Ectodermal cell (in vitro differentiated cells): ENCODE data around the gene MYBL2.
A peak's percentile ranks its signal among the peaks of the same experiment; 100 is the strongest.

Source experiments
- H3K27ac ChIP-seq: 2 replicates; pipeline ENCODE4 v1.7.0; 2013; ENCODE audit warnings: mild to moderate bottlenecking, low read depth, low read length; ENCODE audit not compliant: insufficient read depth, poor library complexity, severe bottlenecking
- H3K27me3 ChIP-seq: 2 replicates; pipeline ENCODE4 v1.7.0; 2013; ENCODE audit warnings: mild to moderate bottlenecking, low read length; ENCODE audit not compliant: insufficient read depth, control insufficient read depth, poor library complexity, severe bottlenecking
- H3K36me3 ChIP-seq: one replicate; pipeline ENCODE4 v1.7.0; 2013; ENCODE audit warnings: low read length; ENCODE audit not compliant: control insufficient read depth, insufficient read depth
- H3K4me1 ChIP-seq: one replicate; pipeline ENCODE4 v1.7.0; 2013; ENCODE audit warnings: low read length; ENCODE audit not compliant: control insufficient read depth, insufficient read depth
- H3K4me3 ChIP-seq: 2 replicates; pipeline ENCODE4 v1.7.0; 2013; ENCODE audit warnings: low read depth, low read length, control low read depth; ENCODE audit not compliant: insufficient read depth
- H3K9me3 ChIP-seq: 2 replicates; pipeline ENCODE4 v1.7.0; 2013; ENCODE audit warnings: mild to moderate bottlenecking, low read length, moderate library complexity; ENCODE audit not compliant: control insufficient read depth
- WGBS, 2 experiments: methylation state at CpG; one replicate each; pipeline ENCODE4 v1.1.7; 2013; ENCODE audit warnings: missing lambda C conversion rate in 2 of 2; 5-methylcytosine and 5-hydroxymethylcytosine counted together

The MYBL2 gene

DNA sequence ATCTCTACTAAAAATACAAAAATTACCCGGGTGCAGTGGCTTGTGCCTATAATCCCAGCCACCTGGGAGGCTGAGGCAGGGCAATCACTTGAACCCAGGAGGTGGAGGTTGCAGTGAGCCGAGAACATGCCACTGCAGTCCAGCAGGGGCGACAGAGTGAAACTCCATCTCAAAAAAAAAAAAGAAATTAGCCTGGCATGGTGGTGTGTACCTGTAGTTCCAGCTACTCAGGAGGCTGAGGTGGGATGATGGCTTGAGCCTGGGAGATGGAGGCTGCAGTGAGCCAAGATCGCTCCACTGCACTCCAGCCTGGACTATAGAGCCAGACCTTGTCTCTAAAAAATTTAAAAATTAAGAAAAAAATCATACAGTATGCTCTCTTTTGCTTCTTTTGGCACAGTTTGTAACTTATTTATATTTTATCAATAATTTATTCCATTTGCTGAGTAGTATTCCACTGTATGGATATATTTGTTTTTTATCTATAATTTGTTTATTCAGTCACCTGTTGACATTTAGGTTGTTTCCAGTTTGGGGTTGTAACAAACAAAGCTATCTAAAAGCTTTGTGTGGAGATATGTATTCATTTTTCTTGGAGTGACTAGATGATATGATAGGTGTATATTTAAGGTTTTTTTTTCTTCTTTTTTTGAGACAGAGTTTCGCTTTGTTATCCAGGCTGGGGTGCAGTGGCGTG is 8.0 kb upstream of the MYBL2 start:
- 80 to 82% methylated on average over 6 of the region's 6 CpGs for WGBS, 2 experiments
- no peaks in the 10 kb centered on the region for H3K27me3 ChIP-seq
- no peaks in the 10 kb centered on the region for H3K4me1 ChIP-seq
- H3K27ac ChIP-seq, result no peak overlapping the region
- no peak overlapping the region for H3K4me3 ChIP-seq
- no peaks in the 10 kb centered on the region for H3K36me3 ChIP-seq
- H3K9me3 ChIP-seq, result no peaks in the 10 kb centered on the region

DNA sequence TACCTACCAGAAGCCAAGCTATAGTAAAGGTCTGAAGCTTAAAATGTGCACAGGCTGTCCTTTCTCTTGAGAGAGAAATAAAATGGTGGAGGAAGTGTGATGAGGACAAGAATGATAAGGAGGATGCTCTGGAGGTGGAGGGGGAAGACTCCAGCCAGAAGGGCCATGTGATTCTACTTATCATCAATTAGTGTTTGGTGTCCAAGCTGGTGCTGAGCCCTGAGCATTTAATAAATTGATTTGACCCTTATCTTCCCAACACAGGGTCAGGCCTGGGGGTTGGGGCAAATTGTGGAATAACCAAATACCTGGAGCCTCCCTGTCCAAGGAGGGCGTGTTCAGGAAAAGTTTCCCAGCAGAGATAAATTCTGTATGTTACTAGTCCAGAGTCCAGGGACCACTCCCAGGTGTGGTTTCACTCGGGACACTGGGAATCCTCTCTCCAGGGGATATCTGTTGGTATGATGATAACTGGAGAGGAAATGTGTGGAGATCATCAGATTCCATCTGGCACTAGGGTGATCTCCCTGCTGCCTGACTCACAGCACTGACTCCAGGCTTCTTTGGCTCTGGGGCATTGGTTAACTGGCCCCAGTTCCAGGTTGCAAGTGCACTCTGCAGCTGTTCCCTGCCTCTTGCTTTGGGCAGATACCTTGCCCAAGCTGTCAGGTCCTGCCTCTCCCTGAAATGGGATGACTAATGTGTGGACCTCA is 3.8 kb upstream of the MYBL2 start:
- Histone ChIP-seq H3K4me1 (no peaks in the 10 kb centered on the region), H3K27me3 (peaks cover 19% of the 10 kb centered on the region), H3K9me3 (no peaks in the 10 kb centered on the region), H3K27ac (no peak overlapping the region), H3K4me3 (no peak overlapping the region), H3K36me3 (no peaks in the 10 kb centered on the region)
- 83 to 85% methylated on average over 2 of the region's 2 CpGs for WGBS, 2 experiments

DNA sequence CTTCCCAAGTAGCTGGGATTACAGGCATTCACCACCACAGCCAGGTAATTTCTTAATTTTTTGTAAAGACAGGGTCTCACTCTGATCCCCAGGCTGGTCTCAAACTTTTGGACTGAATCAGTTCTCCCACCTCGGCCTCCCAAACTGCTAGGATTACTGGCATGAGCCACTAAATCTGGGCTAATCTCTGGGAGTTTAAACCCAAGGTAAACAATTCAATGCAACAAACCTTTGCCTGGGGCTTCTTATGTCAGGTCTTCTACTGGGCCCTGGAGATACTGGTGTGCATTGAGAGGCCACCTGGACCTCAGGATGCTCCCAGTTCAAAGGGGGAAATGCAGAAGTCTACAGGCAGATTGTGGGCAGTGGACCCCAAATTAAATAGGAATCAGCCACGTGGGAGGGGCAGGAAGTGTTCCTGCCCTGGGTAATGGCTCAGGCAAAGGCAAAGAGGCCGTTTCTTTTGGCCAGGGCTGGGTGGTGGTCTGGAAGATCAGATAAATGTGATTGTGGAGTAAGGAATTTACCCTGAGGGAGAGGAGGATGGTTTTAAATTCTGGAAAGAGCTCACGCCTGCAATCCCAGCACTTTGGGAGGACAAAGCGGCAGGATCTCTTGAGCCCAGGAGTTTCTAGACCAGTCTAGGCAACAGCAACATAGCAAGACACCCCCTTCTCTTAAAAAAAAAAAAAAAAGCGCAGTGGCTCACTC is 1.3 kb upstream of the MYBL2 start:
- Histone ChIP-seq H3K9me3 (no peaks in the 10 kb centered on the region), H3K27ac (no peak overlapping the region), H3K4me3 (no peak overlapping the region), H3K36me3 (no peaks in the 10 kb centered on the region), H3K27me3 (peaks cover 19% of the 10 kb centered on the region), H3K4me1 (no peaks in the 10 kb centered on the region)
- 73 to 79% methylated on average over 5 to 6 of the region's 6 CpGs for WGBS, 2 experiments

DNA sequence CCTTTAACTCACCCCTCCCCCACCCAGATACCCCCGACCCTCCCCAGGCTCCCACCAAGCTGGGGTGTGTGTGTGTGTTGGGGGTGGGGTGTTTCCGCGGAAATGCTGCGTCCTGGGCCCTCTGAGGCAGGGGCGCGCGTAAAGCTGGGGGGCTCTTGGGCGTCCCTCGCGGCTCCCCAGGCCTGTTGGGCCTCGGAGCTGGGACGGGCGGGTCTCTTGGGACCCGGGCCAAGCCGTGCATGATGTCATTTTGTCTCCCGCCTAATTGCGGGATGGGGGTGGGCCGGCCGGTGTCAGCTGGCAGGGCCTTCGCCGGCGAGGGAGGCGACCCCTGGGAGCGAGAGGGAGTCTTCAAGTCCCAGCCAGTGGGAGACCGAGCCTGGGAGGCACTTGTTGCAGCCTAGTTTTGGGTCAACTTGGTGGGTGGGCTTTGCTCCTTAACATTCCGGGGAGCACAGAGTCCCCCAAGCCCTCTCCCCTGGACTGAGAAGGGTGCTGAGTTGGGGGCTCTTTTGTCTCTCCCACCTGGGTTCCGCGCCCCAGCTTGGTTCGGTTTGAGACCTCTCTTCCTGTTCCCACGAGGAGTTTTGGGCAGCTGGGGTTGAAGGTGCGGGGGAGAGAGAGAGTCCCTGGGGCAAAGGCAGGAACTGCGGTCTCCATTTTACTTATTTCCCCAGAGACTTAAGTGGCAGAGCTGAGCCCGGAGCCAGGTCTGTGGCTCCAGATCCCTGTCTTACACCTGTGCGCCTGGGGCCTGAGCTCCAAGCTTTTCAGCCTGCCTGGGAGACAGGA is 623 bp downstream of the MYBL2 start:
- WGBS, 2 experiments, result 3 to 4% methylated on average over 33 of the region's 34 CpGs
- Histone ChIP-seq H3K27me3 (peaks cover 19% of the 10 kb centered on the region), H3K36me3 (no peaks in the 10 kb centered on the region), H3K4me1 (no peaks in the 10 kb centered on the region), H3K27ac (no peak overlapping the region), H3K4me3 (peak overlapping the region; percentile 76), H3K9me3 (no peaks in the 10 kb centered on the region)

- H3K9me3 ChIP-seq, result no peaks in the 10 kb centered on the region
- 93 to 94% methylated on average over 3 of the region's 3 CpGs for WGBS, 2 experiments
- peaks cover 17% of the 10 kb centered on the region for H3K27me3 ChIP-seq
- no peak overlapping the region for H3K4me3 ChIP-seq
- no peak overlapping the region for H3K27ac ChIP-seq
- peaks cover 5% of the 10 kb centered on the region for H3K36me3 ChIP-seq
- no peaks in the 10 kb centered on the region for H3K4me1 ChIP-seq
Observed at GRCh38 chr20:43669332-43669731, 2.4 kb downstream of the MYBL2 start.

DNA sequence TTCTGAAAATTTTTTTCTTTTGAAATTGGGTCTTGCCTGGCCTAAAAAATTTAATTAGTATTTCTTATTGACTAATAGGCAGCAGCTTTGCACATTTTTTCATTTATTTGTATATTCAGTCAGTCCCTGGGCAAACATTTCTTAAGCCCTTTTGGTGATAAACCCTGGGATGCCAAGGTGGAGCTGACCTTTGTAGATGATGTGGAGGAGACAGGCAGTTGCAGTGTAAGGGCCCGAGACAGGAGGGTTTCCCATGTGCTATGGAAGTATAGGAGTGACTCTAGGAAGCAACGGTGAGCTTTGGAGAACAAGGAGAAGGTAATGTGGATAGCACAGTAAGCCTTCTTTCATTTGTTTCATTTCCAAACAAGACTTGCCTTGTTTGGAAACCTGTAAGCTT is 3.5 kb downstream of the MYBL2 start:
- Histone ChIP-seq H3K9me3 (no peaks in the 10 kb centered on the region), H3K36me3 (peaks cover 5% of the 10 kb centered on the region)

DNA sequence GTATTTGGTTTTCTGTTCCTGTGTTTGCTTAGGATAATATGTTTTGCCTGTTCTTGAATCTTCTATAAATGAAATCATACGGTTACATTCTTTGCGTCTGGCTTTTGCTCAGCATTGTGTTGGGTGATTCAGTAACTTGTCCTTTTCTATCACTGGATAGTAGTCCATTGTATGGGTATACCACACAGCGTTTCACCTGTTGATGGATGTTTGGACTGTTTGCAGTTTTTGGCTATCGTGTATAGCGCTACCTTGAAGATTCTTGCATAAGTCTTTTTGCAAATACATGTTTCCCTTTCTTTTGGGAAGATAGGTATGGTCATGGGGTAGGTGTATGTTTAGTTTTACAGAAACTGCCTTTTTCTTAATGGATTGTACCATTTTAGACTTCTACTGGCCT is 9.5 kb downstream of the MYBL2 start:
- Histone ChIP-seq H3K27me3 (no peaks in the 10 kb centered on the region), H3K9me3 (no peaks in the 10 kb centered on the region), H3K4me1 (no peaks in the 10 kb centered on the region), H3K4me3 (no peak overlapping the region), H3K36me3 (peaks cover 5% of the 10 kb centered on the region), H3K27ac (no peak overlapping the region)
- 94 to 95% methylated on average over 5 of the region's 5 CpGs for WGBS, 2 experiments

More for the DNA sequence above, 3.5 kb downstream of the MYBL2 start:
- WGBS, 2 experiments, result 93 to 100% methylated on average over 2 of the region's 2 CpGs
- Histone ChIP-seq H3K27me3 (peaks cover 15% of the 10 kb centered on the region), H3K4me1 (no peaks in the 10 kb centered on the region), H3K4me3 (no peak overlapping the region), H3K27ac (no peak overlapping the region)

- 92% methylated on average over 7 of the region's 7 CpGs for WGBS, 2 experiments
- Histone ChIP-seq H3K4me3 (no peak overlapping the region), H3K9me3 (no peaks in the 10 kb centered on the region), H3K27me3 (no peaks in the 10 kb centered on the region), H3K27ac (no peak overlapping the region), H3K4me1 (no peaks in the 10 kb centered on the region), H3K36me3 (peaks cover 10% of the 10 kb centered on the region)
Observed at GRCh38 chr20:43680981-43681380, 14.1 kb downstream of the MYBL2 start.

DNA sequence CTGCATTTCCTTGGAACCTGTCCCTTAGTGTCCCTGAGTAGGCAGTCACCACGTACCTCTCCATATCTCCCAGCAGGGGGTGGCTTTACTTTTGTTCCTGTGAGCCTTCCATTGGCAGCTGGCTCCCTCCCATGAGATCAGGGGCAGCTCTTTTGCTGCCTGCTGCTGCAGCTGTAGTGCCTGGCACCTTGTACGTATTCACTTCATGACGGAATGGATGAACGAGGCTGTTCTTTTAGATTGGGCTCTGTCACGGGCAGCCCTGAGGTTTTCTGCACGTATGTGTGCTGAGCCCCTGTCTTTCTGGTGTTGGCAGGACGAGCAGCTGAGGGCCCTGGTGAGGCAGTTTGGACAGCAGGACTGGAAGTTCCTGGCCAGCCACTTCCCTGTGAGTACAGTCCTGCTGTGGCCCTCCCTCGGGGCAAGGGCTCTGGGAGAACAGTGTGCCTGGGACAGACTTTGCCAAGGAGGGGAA is 14.6 kb downstream of the MYBL2 start:
- no peak overlapping the region for H3K4me3 ChIP-seq
- no peak overlapping the region for H3K27ac ChIP-seq
- WGBS, 2 experiments, result 84% methylated on average over 8 of the region's 8 CpGs
- no peaks in the 10 kb centered on the region for H3K4me1 ChIP-seq
- peaks cover 10% of the 10 kb centered on the region for H3K36me3 ChIP-seq
- no peaks in the 10 kb centered on the region for H3K27me3 ChIP-seq
- H3K9me3 ChIP-seq, result no peaks in the 10 kb centered on the region
